Measurements from ENCODE around the gene MS4A15. TPM values are rescaled to one million over a fixed set of nuclear protein-coding genes. Genes with fewer than 3 reads are reported as not detected.

The MS4A15 gene
- total RNA-seq, 3 donors from 2014 or later (not counting 1 experiment from before 2014, with no cell fraction given), result not detected

- H3K27ac Mint-ChIP-seq, result no peak overlapping the region
- no peaks in the 10 kb centered on the region for H3K4me1 ChIP-seq (ENCODE audit: control insufficient read depth, insufficient read depth, low read length)
- H3K36me3 Mint-ChIP-seq, result no peaks in the 10 kb centered on the region
- no peaks in the 10 kb centered on the region for H3K9me3 Mint-ChIP-seq
- no peak for ATAC-seq
- intact Hi-C loops (cut with micrococcal nuclease), result no loop called here
- H3K27me3 Mint-ChIP-seq (ENCODE audit: low read depth in 2 of 2), result peaks cover 0 to 20% of the 10 kb centered on the region in 2 donors
- no peaks in the 10 kb centered on the region for H3K27me3 ChIP-seq (ENCODE audit: control insufficient read depth, insufficient read depth, low read length)
- H3K4me3 Mint-ChIP-seq, result no peak overlapping the region
- DNase-seq, result no peak
- WGBS (ENCODE audit: insufficient coverage), result 94% methylated on average over 11 of the region's 11 CpGs
- H3K9me3 ChIP-seq (ENCODE audit: control insufficient read depth, insufficient read depth, low read length), result no peaks in the 10 kb centered on the region
- no peaks in the 10 kb centered on the region for H3K36me3 ChIP-seq (ENCODE audit: control insufficient read depth, insufficient read depth, low read length)
- H3K27ac ChIP-seq (ENCODE audit: low read length), result no peak overlapping the region
- no peak overlapping the region for H3K4me3 ChIP-seq (ENCODE audit: low read length)
- H3K4me1 Mint-ChIP-seq, result peaks cover 0 to 7% of the 10 kb centered on the region in 2 donors
- no peak for TF ChIP-seq CTCF (IDR thresholded peaks at IDR 0.05)
Observed at GRCh38 chr11:60809691-60810090, 53.0 kb downstream of the MS4A15 start.

- no peak overlapping the region for H3K27ac ChIP-seq (ENCODE audit: low read length)
- no peaks in the 10 kb centered on the region for H3K9me3 ChIP-seq (ENCODE audit: control insufficient read depth, insufficient read depth, low read length)
- H3K27ac Mint-ChIP-seq, result no peak overlapping the region
- no peaks in the 10 kb centered on the region for H3K4me1 ChIP-seq (ENCODE audit: control insufficient read depth, insufficient read depth, low read length)
- no peak overlapping the region for H3K4me3 Mint-ChIP-seq
- ATAC-seq, result no peak
- peaks cover 0 to 7% of the 10 kb centered on the region in 2 donors for H3K4me1 Mint-ChIP-seq
- no peaks in the 10 kb centered on the region for H3K36me3 Mint-ChIP-seq
- 96% methylated on average over 4 of the region's 4 CpGs for WGBS (ENCODE audit: insufficient coverage)
- H3K36me3 ChIP-seq (ENCODE audit: control insufficient read depth, insufficient read depth, low read length), result no peaks in the 10 kb centered on the region
- intact Hi-C loops (cut with micrococcal nuclease), result no loop called here
- no peaks in the 10 kb centered on the region for H3K27me3 ChIP-seq (ENCODE audit: control insufficient read depth, insufficient read depth, low read length)
- H3K4me3 ChIP-seq (ENCODE audit: low read length), result no peak overlapping the region
- H3K27me3 Mint-ChIP-seq (ENCODE audit: low read depth in 2 of 2), result peaks cover 0 to 20% of the 10 kb centered on the region in 2 donors
- H3K9me3 Mint-ChIP-seq, result no peaks in the 10 kb centered on the region
- no peak for TF ChIP-seq CTCF (IDR thresholded peaks at IDR 0.05)
- no peak for DNase-seq
Observed at GRCh38 chr11:60810151-60810550, 53.5 kb downstream of the MS4A15 start.

- H3K4me3 ChIP-seq (ENCODE audit: low read length), result no peak overlapping the region
- no peak overlapping the region for H3K27ac ChIP-seq (ENCODE audit: low read length)
- H3K36me3 Mint-ChIP-seq, result no peaks in the 10 kb centered on the region
- H3K4me1 Mint-ChIP-seq, result peaks cover 0 to 7% of the 10 kb centered on the region in 2 donors
- TF ChIP-seq CTCF (IDR thresholded peaks at IDR 0.05), result no peak
- H3K9me3 ChIP-seq (ENCODE audit: control insufficient read depth, insufficient read depth, low read length), result no peaks in the 10 kb centered on the region
- intact Hi-C loops (cut with micrococcal nuclease), result no loop called here
- H3K9me3 Mint-ChIP-seq, result no peaks in the 10 kb centered on the region
- no peaks in the 10 kb centered on the region for H3K4me1 ChIP-seq (ENCODE audit: control insufficient read depth, insufficient read depth, low read length)
- no peaks in the 10 kb centered on the region for H3K36me3 ChIP-seq (ENCODE audit: control insufficient read depth, insufficient read depth, low read length)
- WGBS (ENCODE audit: insufficient coverage), result 29% methylated on average over 8 of the region's 8 CpGs
- no peaks in the 10 kb centered on the region for H3K27me3 ChIP-seq (ENCODE audit: control insufficient read depth, insufficient read depth, low read length)
- no peak overlapping the region for H3K4me3 Mint-ChIP-seq
- no peak for DNase-seq
- peaks cover 0 to 19% of the 10 kb centered on the region in 2 donors for H3K27me3 Mint-ChIP-seq (ENCODE audit: low read depth in 2 of 2)
- ATAC-seq, result no peak
- no peak overlapping the region for H3K27ac Mint-ChIP-seq
Observed at GRCh38 chr11:60810569-60810968, 53.9 kb downstream of the MS4A15 start.

- H3K27ac Mint-ChIP-seq, result no peak overlapping the region
- ATAC-seq (no peak), DNase-seq (no peak)
- peaks cover 0 to 17% of the 10 kb centered on the region in 2 donors for H3K27me3 Mint-ChIP-seq (ENCODE audit: low read depth in 2 of 2)
- H3K4me3 Mint-ChIP-seq, result no peak overlapping the region
- TF ChIP-seq CTCF (IDR thresholded peaks at IDR 0.05), result no peak
- no peaks in the 10 kb centered on the region for H3K36me3 ChIP-seq (ENCODE audit: control insufficient read depth, insufficient read depth, low read length)
- H3K9me3 ChIP-seq (ENCODE audit: control insufficient read depth, insufficient read depth, low read length), result peaks cover 7% of the 10 kb centered on the region
- H3K4me1 ChIP-seq (ENCODE audit: control insufficient read depth, insufficient read depth, low read length), result no peaks in the 10 kb centered on the region
- 89% methylated on average over 1 of the region's 1 CpG for WGBS (ENCODE audit: insufficient coverage)
- peaks cover 7% of the 10 kb centered on the region for H3K36me3 Mint-ChIP-seq
- H3K4me3 ChIP-seq (ENCODE audit: low read length), result no peak overlapping the region
- intact Hi-C loops (cut with micrococcal nuclease), result no loop called here
- no peaks in the 10 kb centered on the region for H3K4me1 Mint-ChIP-seq
- no peaks in the 10 kb centered on the region for H3K9me3 Mint-ChIP-seq
- H3K27me3 ChIP-seq (ENCODE audit: control insufficient read depth, insufficient read depth, low read length), result no peaks in the 10 kb centered on the region
- no peak overlapping the region for H3K27ac ChIP-seq (ENCODE audit: low read length)
Observed at GRCh38 chr11:60813324-60813723, 56.7 kb downstream of the MS4A15 start.
